Keratinocyte (primary cell): Measurements from ENCODE around the gene POLDIP2.

ENCODE experiments used
- CTCF ChIP-seq, 3 experiments: IDR thresholded peaks in 1 of 3; conservative IDR thresholded peaks in 1 of 3; optimal IDR thresholded peaks in 1 of 3; 2 replicates in 2 of 3; 3 replicates in 1 of 3; pipeline versions ENCODE3 to v1.5.1; 2011; ENCODE audit warnings: low read length in 3 of 3, mild to moderate bottlenecking in 3 of 3, moderate library complexity in 2 of 3, control low read depth in 1 of 3, inconsistent platforms in 1 of 3; ENCODE audit not compliant: insufficient read depth in 2 of 3; ENCODE audit errors: extremely low read depth in 1 of 3
- EZH2 ChIP-seq: IDR thresholded peaks from one replicate; pipeline ENCODE4 v1.6.1; 2012; ENCODE audit warnings: inconsistent platforms, mild to moderate bottlenecking, low read length, moderate library complexity

GRCh38 chr17:28404007-28404406 is 46.7 kb upstream of the POLDIP2 start:
- TF ChIP-seq CTCF (optimal IDR thresholded peaks at IDR 0.05 in 1 of 3, IDR thresholded peaks at IDR 0.05 in 1 of 3, conservative IDR thresholded peaks at IDR 0.05 in 1 of 3; ENCODE audit: extremely low read depth in 1 of 3, insufficient read depth in 2 of 3, low read length in 3 of 3): no peak
- TF ChIP-seq EZH2: no peak
